ENCODE measurements around the gene AGTR1.
A peak's percentile ranks its signal among the peaks of the same experiment; 100 is the strongest.

AGTR1 gene

GRCh38 chr3:148680289-148680688 lies 17.4 kb upstream of the AGTR1 start:
- H3K4me3 ChIP-seq (ENCODE audit: control insufficient read depth, low read depth, low read length) = no peak overlapping the region
- no peak for TF ChIP-seq CTCF (conservative IDR thresholded peaks at IDR 0.05; ENCODE audit: control insufficient read depth, insufficient read depth, low read depth, low read length)
- DNase-seq (ENCODE audit: low read depth) = no peak

GRCh38 chr3:148681080-148681479 lies 16.6 kb upstream of the AGTR1 start:
- no peak overlapping the region for H3K4me3 ChIP-seq (ENCODE audit: control insufficient read depth, low read depth, low read length)
- peak; percentile 61 for DNase-seq (ENCODE audit: low read depth)
- no peak for TF ChIP-seq CTCF (conservative IDR thresholded peaks at IDR 0.05; ENCODE audit: control insufficient read depth, insufficient read depth, low read depth, low read length)

DNA sequence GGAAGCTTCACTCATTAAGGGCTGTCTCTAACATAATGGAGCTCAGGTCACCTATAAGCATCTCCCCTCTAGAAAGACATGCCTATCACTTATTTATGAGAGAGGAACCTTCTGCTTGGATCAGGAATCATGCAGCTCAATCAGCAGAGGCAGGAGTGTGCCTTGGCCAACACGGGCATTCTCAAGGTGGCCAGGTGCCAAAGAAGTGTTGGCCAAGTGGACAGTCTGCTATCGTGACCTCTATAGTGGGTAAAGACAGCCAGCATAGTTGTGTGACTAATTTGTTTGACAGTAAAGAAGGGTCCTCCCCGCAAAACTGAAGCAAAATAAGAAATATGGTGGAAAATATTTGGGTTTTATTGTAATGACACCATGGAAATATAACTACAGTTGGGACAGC lies 14.7 kb upstream of the AGTR1 start:
- DNase-seq (ENCODE audit: low read depth) = no peak
- H3K4me3 ChIP-seq (ENCODE audit: control insufficient read depth, low read depth, low read length) = no peak overlapping the region
- TF ChIP-seq CTCF (conservative IDR thresholded peaks at IDR 0.05; ENCODE audit: control insufficient read depth, insufficient read depth, low read depth, low read length) = no peak

DNA sequence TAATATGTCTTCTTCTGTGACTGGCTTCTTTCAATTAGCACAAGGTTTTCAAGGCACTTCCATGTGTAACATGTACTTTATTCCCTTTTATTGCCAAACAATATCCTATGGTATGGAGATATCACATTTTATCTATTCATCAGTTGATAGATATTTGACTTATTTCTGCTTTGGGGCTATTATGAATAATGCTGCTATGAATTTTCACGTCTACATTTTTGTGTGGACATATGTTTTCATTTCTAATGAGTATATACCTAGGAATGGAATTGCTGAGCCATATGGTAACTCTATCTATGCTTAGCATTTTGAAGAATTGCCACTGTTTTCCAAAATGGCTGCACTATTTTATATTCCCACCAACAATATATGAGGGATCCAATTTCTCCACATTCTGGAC lies 3.6 kb upstream of the AGTR1 start:
- TF ChIP-seq CTCF (conservative IDR thresholded peaks at IDR 0.05; ENCODE audit: control insufficient read depth, insufficient read depth, low read depth, low read length) = no peak
- no peak overlapping the region for H3K4me3 ChIP-seq (ENCODE audit: control insufficient read depth, low read depth, low read length)
- DNase-seq (ENCODE audit: low read depth) = no peak

DNA sequence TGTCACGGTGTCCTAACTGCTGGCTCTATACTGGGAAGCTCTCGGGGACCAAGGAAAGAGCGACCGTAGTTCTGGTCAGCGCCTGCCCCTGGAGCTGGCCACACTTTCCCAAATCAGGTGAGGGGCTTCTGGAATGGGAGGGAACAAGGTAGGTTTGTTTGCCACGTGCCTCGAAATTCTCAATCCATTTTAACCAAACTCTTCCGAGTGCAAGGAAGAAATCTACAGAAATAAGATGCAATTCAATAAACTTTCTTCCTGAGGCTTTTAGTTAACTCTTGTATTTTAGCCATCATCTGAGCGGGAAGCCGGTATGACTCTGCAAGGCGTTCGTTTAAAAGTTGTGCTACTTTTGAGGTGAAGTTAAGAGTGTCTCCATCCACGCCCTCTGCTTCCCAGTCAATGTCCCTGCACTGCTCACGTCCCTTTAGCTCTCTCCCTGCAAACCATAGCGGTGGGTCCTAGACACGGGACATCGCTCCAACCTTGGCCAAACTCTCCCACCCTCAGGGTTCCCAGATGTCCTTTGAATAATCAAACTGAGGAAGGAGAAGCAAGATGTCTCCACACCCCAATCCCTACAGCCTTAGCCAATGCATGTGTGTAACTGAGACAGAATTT lies 597 bp downstream of the AGTR1 start:
- peak overlapping the region; percentile 65 for H3K4me3 ChIP-seq (ENCODE audit: control insufficient read depth, low read depth, low read length)
- TF ChIP-seq CTCF (conservative IDR thresholded peaks at IDR 0.05; ENCODE audit: control insufficient read depth, insufficient read depth, low read depth, low read length) = no peak
- DNase-seq (ENCODE audit: low read depth) = no peak

DNA sequence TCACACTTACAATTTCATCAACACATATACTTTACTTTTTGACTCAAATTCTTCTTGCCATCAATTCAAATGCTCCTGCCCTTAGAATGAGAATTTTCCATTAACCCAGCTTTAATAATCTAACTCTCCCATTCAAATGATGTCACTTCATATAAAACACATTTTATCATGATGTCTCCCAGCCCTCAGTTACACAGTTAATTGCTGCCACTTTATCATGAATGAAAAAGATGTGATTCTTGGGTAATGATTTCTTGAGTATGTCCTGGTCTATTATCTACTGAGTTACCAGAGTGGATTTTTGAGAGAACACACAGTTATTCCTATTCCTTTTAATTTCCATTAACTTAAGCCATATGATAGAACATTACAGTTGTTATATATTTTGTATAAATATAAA lies 7.6 kb downstream of the AGTR1 start:
- H3K4me3 ChIP-seq (ENCODE audit: control insufficient read depth, low read depth, low read length) = no peak overlapping the region
- no peak for TF ChIP-seq CTCF (conservative IDR thresholded peaks at IDR 0.05; ENCODE audit: control insufficient read depth, insufficient read depth, low read depth, low read length)
- DNase-seq (ENCODE audit: low read depth) = no peak
